Breast epithelium (tissue), 4 donors: ENCODE measurements around the gene GOSR1. TPM values are rescaled to one million over a fixed set of nuclear protein-coding genes. Genes with fewer than 3 reads are reported as not detected.

ENCODE experiments used
- DNase-seq, 2 donors: peaks; one replicate each; pipeline ENCODE4 v3.0.0-alpha.2; 2019; ENCODE audit warnings: low spot score in 2 of 2
- H3K27ac ChIP-seq, 2 donors: fragments of 200-600 bp; sonication (generic) in 1 of 2; one replicate each; pipeline ENCODE4 v1.5.1; 2016 to 2019; ENCODE audit warnings: mild to moderate bottlenecking in 1 of 2
- H3K27me3 ChIP-seq, 2 donors: fragments of 200-600 bp; sonication (generic) in 1 of 2; one replicate each; pipeline versions ENCODE4 v1.5.1 to v1.6.0; 2017 to 2019; ENCODE audit warnings: control low read depth in 1 of 2, mild to moderate bottlenecking in 1 of 2
- H3K36me3 ChIP-seq: fragments of 200-600 bp; one replicate; pipeline ENCODE4 v1.5.1; 2019
- H3K4me1 ChIP-seq, 2 donors: fragments of 200-600 bp; sonication (generic); one replicate each; pipeline ENCODE4 v1.5.1; 2016 to 2019; ENCODE audit warnings: control low read depth in 1 of 2
- H3K4me3 ChIP-seq, 3 donors: fragments of 200-600 bp; sonication (generic); 1 replicate in 2 of 3; 2 replicates in 1 of 3; pipeline ENCODE4 v1.5.1; 2016 to 2019; ENCODE audit warnings: mild to moderate bottlenecking in 3 of 3, moderate library complexity in 2 of 3
- H3K9me3 ChIP-seq, 2 donors: fragments of 200-600 bp; sonication (generic) in 1 of 2; one replicate each; pipeline ENCODE4 v1.5.1; 2016 to 2019; ENCODE audit warnings: control low read depth in 1 of 2
- CTCF ChIP-seq, 3 donors: fragments of 450-650 bp; IDR thresholded peaks; one replicate each; pipeline ENCODE4 v1.5.1; 2016 to 2017; ENCODE audit warnings: antibody characterized with exemption in 3 of 3, mild to moderate bottlenecking in 3 of 3, moderate library complexity in 3 of 3
- POLR2A ChIP-seq: fragments of 450-650 bp; IDR thresholded peaks from one replicate; pipeline ENCODE4 v1.6.1; 2016; ENCODE audit warnings: antibody characterized with exemption, mild to moderate bottlenecking, moderate library complexity
- POLR2AphosphoS5 ChIP-seq, 3 donors: sonication (generic); formaldehyde crosslinking; IDR thresholded peaks; one replicate each; pipeline ENCODE4 v1.6.1; 2017; ENCODE audit warnings: antibody characterized with exemption in 3 of 3
- intact Hi-C: fragments of 100-400 bp; cut with DNase I; formaldehyde crosslinking; loops from one replicate; pipeline ENCODE4 v1.15.1; 2023; ENCODE audit warnings: low total_unique reads
- total RNA-seq, 3 donors: library from RNA; depleted of rRNA; stranded (reverse); fragments of >200 nt; gene quantifications; one replicate each; pipeline ENCODE4 v1.1.0, GENCODE V29; 2016

GOSR1 gene
- 10 to 100 TPM; 32.1 to 70.8 (median 45.8) TPM for total RNA-seq

- Histone ChIP-seq H3K27me3 (no peaks in the 10 kb centered on the region), H3K9me3 (no peaks in the 10 kb centered on the region), H3K4me1 (no peaks in the 10 kb centered on the region), H3K4me3 (peak within 1 kb of the TSS; percentile 69 to 96 (median 86)), H3K36me3 (peaks cover 3% of the 10 kb centered on the region), H3K27ac (peak within 1 kb of the TSS; percentile 93 to 98)
- TF ChIP-seq POLR2AphosphoS5 (IDR thresholded peaks at IDR 0.05) (peak; percentile 80 to 92 (median 82)), CTCF (IDR thresholded peaks at IDR 0.05) (peak; percentile 65 to 73 (median 71)), POLR2A (no peak)
- peak; percentile 89 to 95 for DNase-seq
- intact Hi-C loops, result no loop called here
Observed at GRCh38 chr17:30477083-30477773, at the start of gene GOSR1. GOSR1 (plus strand) TSS chr17:30477408; CDS start chr17:30477434, 26 bp downstream.

GRCh38 chr17:30427611-30428010 lies 49.6 kb upstream of the GOSR1 start:
- H3K27me3 ChIP-seq, result no peaks in the 10 kb centered on the region
- H3K9me3 ChIP-seq, result no peaks in the 10 kb centered on the region
- H3K4me1 ChIP-seq, result no peaks in the 10 kb centered on the region
- no peak overlapping the region for H3K4me3 ChIP-seq
- TF ChIP-seq POLR2A (no peak), POLR2AphosphoS5 (IDR thresholded peaks at IDR 0.05) (no peak), CTCF (IDR thresholded peaks at IDR 0.05) (no peak)
- DNase-seq, result no peak
- no peak overlapping the region for H3K27ac ChIP-seq
- H3K36me3 ChIP-seq, result no peaks in the 10 kb centered on the region
- intact Hi-C loops, result no loop called here

GRCh38 chr17:30429155-30429554 lies 48.1 kb upstream of the GOSR1 start:
- H3K4me1 ChIP-seq, result no peaks in the 10 kb centered on the region
- H3K36me3 ChIP-seq, result no peaks in the 10 kb centered on the region
- TF ChIP-seq POLR2A, result no peak
- TF ChIP-seq CTCF (IDR thresholded peaks at IDR 0.05), result no peak
- no peak for TF ChIP-seq POLR2AphosphoS5 (IDR thresholded peaks at IDR 0.05)
- no peak overlapping the region for H3K4me3 ChIP-seq
- intact Hi-C loops, result no loop called here
- no peaks in the 10 kb centered on the region for H3K27me3 ChIP-seq
- no peak overlapping the region for H3K27ac ChIP-seq
- no peaks in the 10 kb centered on the region for H3K9me3 ChIP-seq
- no peak for DNase-seq

GRCh38 chr17:30433514-30433913 lies 43.7 kb upstream of the GOSR1 start:
- H3K9me3 ChIP-seq, result no peaks in the 10 kb centered on the region
- TF ChIP-seq POLR2AphosphoS5 (IDR thresholded peaks at IDR 0.05) (no peak), POLR2A (no peak), CTCF (IDR thresholded peaks at IDR 0.05) (no peak)
- no peaks in the 10 kb centered on the region for H3K27me3 ChIP-seq
- intact Hi-C loops, result no loop called here
- no peak for DNase-seq
- no peaks in the 10 kb centered on the region for H3K4me1 ChIP-seq
- H3K4me3 ChIP-seq, result no peak overlapping the region
- no peak overlapping the region for H3K27ac ChIP-seq
- H3K36me3 ChIP-seq, result no peaks in the 10 kb centered on the region

- Histone ChIP-seq H3K9me3 (no peaks in the 10 kb centered on the region), H3K27ac (no peak overlapping the region), H3K4me1 (no peaks in the 10 kb centered on the region), H3K36me3 (no peaks in the 10 kb centered on the region), H3K27me3 (no peaks in the 10 kb centered on the region), H3K4me3 (no peak overlapping the region)
- intact Hi-C loops, result no loop called here
- no peak for TF ChIP-seq CTCF (IDR thresholded peaks at IDR 0.05)
- TF ChIP-seq POLR2A, result no peak
- TF ChIP-seq POLR2AphosphoS5 (IDR thresholded peaks at IDR 0.05), result no peak
- no peak for DNase-seq
Observed at GRCh38 chr17:30436729-30437128, 40.5 kb upstream of the GOSR1 start.
